Progenitor cell of endocrine pancreas (in vitro differentiated cells): ENCODE results near the gene UNC45B. TPM values are rescaled to one million over a fixed set of nuclear protein-coding genes. Genes with fewer than 3 reads are reported as not detected.

Source experiments
- DNase-seq: peaks from one replicate; pipeline ENCODE4 v3.0.0; 2021; ENCODE audit warnings: low spot score; ENCODE audit not compliant: unreplicated experiment
- H3K27ac Mint-ChIP-seq: 2 replicates; pipeline ENCODE4 v1.8.0; 2021; ENCODE audit warnings: mild to moderate bottlenecking, moderate library complexity, mixed read lengths
- H3K27me3 Mint-ChIP-seq: 2 replicates; pipeline ENCODE4 v1.8.0; 2021; ENCODE audit warnings: mixed read lengths
- H3K36me3 Mint-ChIP-seq: 2 replicates; pipeline ENCODE4 v1.8.0; 2022; ENCODE audit warnings: mixed read lengths; ENCODE audit not compliant: insufficient read depth
- H3K4me1 Mint-ChIP-seq: 2 replicates; pipeline ENCODE4 v1.8.0; 2021; ENCODE audit warnings: low read depth, mixed read lengths
- H3K4me3 Mint-ChIP-seq: 2 replicates; pipeline ENCODE4 v1.8.0; 2021; ENCODE audit warnings: low read depth, mild to moderate bottlenecking, moderate library complexity, mixed read lengths
- H3K9me3 Mint-ChIP-seq: 2 replicates; pipeline ENCODE4 v1.8.0; 2021; ENCODE audit warnings: low read depth, mixed read lengths
- total RNA-seq: library from RNA; stranded (reverse); gene quantifications from 2 replicates; pipeline ENCODE4 v1.2.1, GENCODE V29; 2021
- TF ChIP-seq, protein P1 (sequence below): fragments of 200-600 bp; sonication (generic); IDR thresholded peaks from one replicate; pipeline ENCODE4 v1.5.0; 2021; ENCODE audit warnings: antibody characterized with exemption, mild to moderate bottlenecking; ENCODE audit not compliant: unreplicated experiment

The UNC45B gene
- total RNA-seq, 1 donor from 2014 or later: not detected

DNA sequence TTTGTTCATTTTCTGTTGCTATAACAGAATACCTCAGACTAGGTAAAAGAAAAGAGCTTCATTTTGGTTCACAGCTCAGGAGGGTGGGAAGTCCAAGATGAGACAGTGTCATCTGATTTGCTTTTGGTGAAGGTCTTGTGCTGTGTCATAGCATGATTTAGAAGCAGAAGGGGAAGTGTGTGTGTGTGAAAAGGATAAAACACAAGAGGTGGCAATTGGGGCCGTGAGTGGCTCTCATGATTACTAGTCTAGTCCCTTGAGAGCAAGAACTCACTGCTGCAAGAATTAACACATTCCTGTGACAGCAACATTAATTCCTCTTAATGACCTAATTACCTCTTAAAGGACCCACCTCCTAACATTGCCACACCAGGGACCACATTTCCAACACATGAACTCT, 38.2 kb downstream of the UNC45B start:
- Mint-ChIP-seq H3K36me3 (no peaks in the 10 kb centered on the region), H3K9me3 (no peaks in the 10 kb centered on the region), H3K27ac (no peak overlapping the region), H3K27me3 (peaks cover 23% of the 10 kb centered on the region), H3K4me1 (no peaks in the 10 kb centered on the region), H3K4me3 (no peak overlapping the region)
- DNase-seq: no peak
- TF ChIP-seq, protein P1, sequence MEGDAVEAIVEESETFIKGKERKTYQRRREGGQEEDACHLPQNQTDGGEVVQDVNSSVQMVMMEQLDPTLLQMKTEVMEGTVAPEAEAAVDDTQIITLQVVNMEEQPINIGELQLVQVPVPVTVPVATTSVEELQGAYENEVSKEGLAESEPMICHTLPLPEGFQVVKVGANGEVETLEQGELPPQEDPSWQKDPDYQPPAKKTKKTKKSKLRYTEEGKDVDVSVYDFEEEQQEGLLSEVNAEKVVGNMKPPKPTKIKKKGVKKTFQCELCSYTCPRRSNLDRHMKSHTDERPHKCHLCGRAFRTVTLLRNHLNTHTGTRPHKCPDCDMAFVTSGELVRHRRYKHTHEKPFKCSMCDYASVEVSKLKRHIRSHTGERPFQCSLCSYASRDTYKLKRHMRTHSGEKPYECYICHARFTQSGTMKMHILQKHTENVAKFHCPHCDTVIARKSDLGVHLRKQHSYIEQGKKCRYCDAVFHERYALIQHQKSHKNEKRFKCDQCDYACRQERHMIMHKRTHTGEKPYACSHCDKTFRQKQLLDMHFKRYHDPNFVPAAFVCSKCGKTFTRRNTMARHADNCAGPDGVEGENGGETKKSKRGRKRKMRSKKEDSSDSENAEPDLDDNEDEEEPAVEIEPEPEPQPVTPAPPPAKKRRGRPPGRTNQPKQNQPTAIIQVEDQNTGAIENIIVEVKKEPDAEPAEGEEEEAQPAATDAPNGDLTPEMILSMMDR: no peak

DNA sequence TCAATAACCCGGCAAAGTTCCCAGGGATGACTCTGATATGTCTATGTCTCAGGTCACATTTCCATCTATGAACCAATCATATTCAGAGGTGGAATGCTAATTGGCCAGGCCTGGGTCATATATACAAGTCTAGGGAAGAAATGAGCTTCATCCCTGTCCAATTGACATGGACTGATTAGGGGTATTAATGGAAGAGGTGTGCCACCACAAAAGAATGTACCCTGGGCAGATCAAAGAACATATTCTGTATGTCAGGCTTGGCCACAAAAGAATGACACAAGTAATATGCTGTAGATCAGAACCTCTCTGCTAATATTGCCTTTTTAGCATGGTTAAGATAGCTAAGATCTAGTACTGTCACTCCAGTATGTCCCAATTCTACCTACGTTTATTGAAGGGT, 39.9 kb downstream of the UNC45B start:
- TF ChIP-seq, protein P1: no peak
- Mint-ChIP-seq H3K4me1 (no peaks in the 10 kb centered on the region), H3K27me3 (peaks cover 23% of the 10 kb centered on the region), H3K4me3 (no peak overlapping the region), H3K36me3 (no peaks in the 10 kb centered on the region), H3K27ac (no peak overlapping the region), H3K9me3 (no peaks in the 10 kb centered on the region)
- no peak for DNase-seq

DNA sequence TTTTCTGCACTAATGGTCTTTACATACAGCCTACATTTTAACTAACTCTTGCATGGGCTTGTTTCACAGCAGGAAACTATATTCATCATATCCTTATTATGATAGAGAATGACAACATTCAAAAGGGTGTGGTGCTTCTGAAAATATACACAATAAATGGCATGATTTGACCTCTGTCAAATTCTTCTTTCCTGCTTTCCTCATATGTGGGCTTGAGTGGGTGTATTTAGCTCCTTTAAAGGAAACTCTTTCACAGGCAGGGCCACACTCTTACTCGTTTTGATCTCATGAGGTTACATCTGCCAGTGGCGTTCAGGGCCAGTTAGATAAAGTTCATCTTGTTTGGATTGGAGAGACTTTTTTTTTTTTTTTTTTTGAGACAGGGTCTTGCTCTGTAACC, 40.5 kb downstream of the UNC45B start:
- H3K27me3 Mint-ChIP-seq: peaks cover 17% of the 10 kb centered on the region
- no peak overlapping the region for H3K27ac Mint-ChIP-seq
- no peak overlapping the region for H3K4me3 Mint-ChIP-seq
- TF ChIP-seq, protein P1: no peak
- no peak for DNase-seq
- no peaks in the 10 kb centered on the region for H3K4me1 Mint-ChIP-seq
- H3K36me3 Mint-ChIP-seq: no peaks in the 10 kb centered on the region
- no peaks in the 10 kb centered on the region for H3K9me3 Mint-ChIP-seq

DNA sequence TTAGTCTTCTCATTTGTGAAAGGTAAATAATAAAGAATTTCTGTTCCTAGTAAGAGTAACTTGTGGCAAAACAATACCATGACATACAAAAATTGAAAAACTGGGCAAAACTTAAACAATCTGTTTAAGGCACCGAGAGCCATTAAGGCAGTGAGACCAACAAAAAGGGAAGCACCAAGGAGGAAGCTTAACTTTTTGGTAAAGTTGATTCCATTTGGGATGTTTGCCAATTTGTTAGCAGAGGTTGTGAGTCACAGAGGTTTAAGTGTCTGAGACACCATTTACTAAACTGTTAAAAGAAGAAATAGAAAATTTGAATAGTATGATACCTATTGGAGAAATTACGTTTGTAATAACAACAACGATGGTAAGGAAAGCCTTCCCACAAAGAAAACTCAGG, 41.7 kb downstream of the UNC45B start:
- Mint-ChIP-seq H3K4me3 (no peak overlapping the region), H3K27ac (no peak overlapping the region), H3K4me1 (no peaks in the 10 kb centered on the region), H3K36me3 (no peaks in the 10 kb centered on the region), H3K9me3 (no peaks in the 10 kb centered on the region), H3K27me3 (peaks cover 8% of the 10 kb centered on the region)
- no peak for DNase-seq
- TF ChIP-seq, protein P1: no peak

DNA sequence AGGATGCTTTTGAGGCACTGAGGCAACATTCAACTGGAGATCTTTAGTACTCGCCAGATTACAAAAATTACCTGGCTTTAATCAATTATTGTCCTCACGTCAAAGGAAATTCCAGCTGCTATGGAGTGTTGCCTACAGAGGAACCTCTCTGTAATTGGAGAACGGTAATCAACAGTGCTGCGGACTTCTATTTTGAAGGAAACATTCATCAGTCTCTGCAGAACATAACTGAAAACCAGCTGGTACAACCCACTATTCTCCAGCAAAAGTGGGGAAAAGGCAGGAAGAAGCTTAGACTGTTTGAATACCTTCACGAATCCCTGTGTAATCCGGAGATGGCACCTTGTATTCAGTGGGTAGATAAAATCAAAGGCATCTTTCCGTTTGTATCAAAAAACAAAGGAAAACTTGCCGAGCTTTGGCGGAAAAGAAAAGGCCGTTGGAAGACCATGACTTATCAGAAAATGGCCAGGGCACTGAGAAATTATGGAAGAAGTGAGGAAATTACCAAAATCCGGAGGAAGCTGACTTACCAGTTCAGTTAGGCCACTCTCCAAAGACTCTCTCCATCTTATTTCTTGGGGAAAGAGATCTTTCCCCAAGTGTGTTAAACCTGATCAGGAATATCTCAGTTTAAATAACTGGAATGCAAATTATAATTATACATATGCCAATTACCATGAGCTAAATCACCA, 43.5 kb downstream of the UNC45B start:
- TF ChIP-seq, protein P1: no peak
- Mint-ChIP-seq H3K36me3 (no peaks in the 10 kb centered on the region), H3K27me3 (peaks cover 2% of the 10 kb centered on the region), H3K4me3 (no peak overlapping the region), H3K4me1 (no peaks in the 10 kb centered on the region), H3K9me3 (peaks cover 3% of the 10 kb centered on the region), H3K27ac (no peak overlapping the region)
- no peak for DNase-seq
